ENCODE measurements around the gene DNAH3. TPM values are rescaled to one million over a fixed set of nuclear protein-coding genes. Genes with fewer than 3 reads are reported as not detected.

The DNAH3 gene
- total RNA-seq, 4 donors from 2014 or later: 0.13 to 0.15 TPM; not detected in 2

GRCh38 chr16:20901068-20901435 is 249.6 kb downstream of the DNAH3 start:
- ATAC-seq: no peak
- no peak for TF ChIP-seq POLR2A (IDR thresholded peaks at IDR 0.05)
- TF ChIP-seq CTCF (IDR thresholded peaks at IDR 0.05): no peak
- TF ChIP-seq EP300 (IDR thresholded peaks at IDR 0.05): no peak
- TF ChIP-seq POLR2AphosphoS5 (IDR thresholded peaks at IDR 0.05): no peak
- H3K9me3 ChIP-seq: no peaks in the 10 kb centered on the region
- H3K36me3 ChIP-seq: peaks cover 0 to 11% of the 10 kb centered on the region in 2 donors
- H3K4me3 ChIP-seq: peak overlapping the region; percentile 63 to 74
- WGBS, 2 donors (ENCODE audit: low coverage in 1 of 2): 0% methylated on average over 1 to 8 of the region's 20 CpGs
- no peaks in the 10 kb centered on the region for H3K27me3 ChIP-seq
- H3K27ac ChIP-seq: peak overlapping the region; percentile 85 to 99 (median 99)
- H3K4me1 ChIP-seq: peaks cover 10 to 82% (median 52%) of the 10 kb centered on the region in 3 donors

GRCh38 chr16:20900299-20901067 is 250.2 kb downstream of the DNAH3 start, which contains the start of the genes DCUN1D3 and LYRM1:
TSS of gene DCUN1D3 (minus strand) at chr16:20900358. CDS start at chr16:20862538, 37,820 bp downstream.
TSS of gene LYRM1 (plus strand) at chr16:20900771. CDS start at chr16:20915556, 14,785 bp downstream.
- 0 to 1% methylated on average over 5 to 20 of the region's 62 CpGs for whole genome bisulfite sequencing, 2 donors (ENCODE audit: low coverage in 1 of 2)
- Histone ChIP-seq H3K4me3 (peak within 1 kb of the TSS; percentile 63 to 74), H3K27ac (peak within 1 kb of the TSS; percentile 85 to 99 (median 99)), H3K36me3 (peaks cover 0 to 16% of the 10 kb centered on the region in 2 donors), H3K27me3 (no peaks in the 10 kb centered on the region), H3K4me1 (peaks cover 6 to 81% (median 46%) of the 10 kb centered on the region in 3 donors), H3K9me3 (no peaks in the 10 kb centered on the region)
- ATAC-seq: peak; percentile 94
- TF ChIP-seq POLR2AphosphoS5 (IDR thresholded peaks at IDR 0.05): peak; percentile 98
- TF ChIP-seq POLR2A (IDR thresholded peaks at IDR 0.05): peak; percentile 98
- TF ChIP-seq EP300 (IDR thresholded peaks at IDR 0.05): no peak

GRCh38 chr16:20899477-20900298 is 251.0 kb downstream of the DNAH3 start:
- ATAC-seq: peak; percentile 0
- Histone ChIP-seq H3K4me3 (peak overlapping the region; percentile 63 to 74), H3K27me3 (no peaks in the 10 kb centered on the region), H3K4me1 (peaks cover 2 to 77% (median 39%) of the 10 kb centered on the region in 3 donors), H3K27ac (peak overlapping the region; percentile 85 to 99 (median 99)), H3K9me3 (no peaks in the 10 kb centered on the region), H3K36me3 (peaks cover 0 to 24% of the 10 kb centered on the region in 2 donors)
- TF ChIP-seq CTCF (IDR thresholded peaks at IDR 0.05) (no peak), EP300 (IDR thresholded peaks at IDR 0.05) (no peak)
- 0% methylated on average over 4 to 19 of the region's 23 CpGs for WGBS, 2 donors (ENCODE audit: low coverage in 1 of 2)

GRCh38 chr16:20899071-20899470 is 251.6 kb downstream of the DNAH3 start:
- H3K4me3 ChIP-seq: peak overlapping the region; percentile 63 to 74
- WGBS, 2 donors (ENCODE audit: low coverage in 1 of 2): 3 to 11% methylated on average over 5 of the region's 5 CpGs

GRCh38 chr16:20897922-20898321 is 252.7 kb downstream of the DNAH3 start:
- Histone ChIP-seq H3K9me3 (no peaks in the 10 kb centered on the region), H3K36me3 (peaks cover 0 to 42% of the 10 kb centered on the region in 2 donors), H3K4me3 (no peak overlapping the region), H3K27ac (peak overlapping the region in 3 of 4 donors; percentile 99), H3K4me1 (peaks cover 2 to 64% (median 31%) of the 10 kb centered on the region in 3 donors), H3K27me3 (no peaks in the 10 kb centered on the region)
- TF ChIP-seq POLR2AphosphoS5 (IDR thresholded peaks at IDR 0.05) (no peak), POLR2A (IDR thresholded peaks at IDR 0.05) (no peak), EP300 (IDR thresholded peaks at IDR 0.05) (no peak), CTCF (IDR thresholded peaks at IDR 0.05) (no peak)
- WGBS, 2 donors (ENCODE audit: low coverage in 1 of 2): 63 to 75% methylated on average over 3 of the region's 3 CpGs
- no peak for ATAC-seq

More at GRCh38 chr16:20899071-20899470, 251.6 kb downstream of the DNAH3 start:
- Histone ChIP-seq H3K27me3 (no peaks in the 10 kb centered on the region), H3K9me3 (no peaks in the 10 kb centered on the region), H3K4me1 (peaks cover 2 to 71% (median 35%) of the 10 kb centered on the region in 3 donors), H3K27ac (peak overlapping the region; percentile 85 to 99 (median 99)), H3K36me3 (peaks cover 0 to 30% of the 10 kb centered on the region in 2 donors)
- TF ChIP-seq EP300 (IDR thresholded peaks at IDR 0.05) (no peak), POLR2AphosphoS5 (IDR thresholded peaks at IDR 0.05) (peak; percentile 67)
- ATAC-seq: no peak
